Choroid plexus epithelial cell (primary cell): Measurements from ENCODE around the gene MXI1.

Experiments
- DNase-seq: peaks from one replicate; pipeline ENCODE4 v3.0.0-alpha.2; 2010; ENCODE audit warnings: low read depth
- H3K4me3 ChIP-seq: 2 replicates; pipeline ENCODE4 v1.5.1; 2011; ENCODE audit warnings: low read depth, mild to moderate bottlenecking, control low read depth, low read length, moderate library complexity
- CTCF ChIP-seq: conservative IDR thresholded peaks from 2 replicates; pipeline ENCODE4 v1.5.1; 2011; ENCODE audit warnings: low read depth, mild to moderate bottlenecking, control low read depth, inconsistent platforms, low read length, moderate library complexity

MXI1 gene

DNA sequence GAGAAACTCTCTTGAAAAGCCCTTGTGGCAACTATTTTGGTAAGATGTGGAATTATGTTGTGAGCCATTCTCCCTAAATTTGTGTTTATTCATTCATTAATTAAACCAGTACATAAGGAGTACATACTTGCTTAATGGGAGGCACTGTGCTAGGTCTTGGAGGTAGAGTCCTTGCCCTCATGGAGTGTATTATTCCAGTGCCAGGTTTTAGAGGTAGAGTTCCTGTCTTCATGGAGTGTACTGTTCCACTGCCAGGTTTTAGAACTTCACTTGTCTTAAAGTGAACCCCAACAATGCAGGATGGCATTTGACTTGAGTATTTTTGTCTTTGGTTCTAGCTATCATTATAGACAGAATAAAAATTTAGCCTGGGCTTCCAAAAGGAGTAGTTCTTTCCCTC lies 8.8 kb downstream of the MXI1 start:
- TF ChIP-seq CTCF: no peak
- DNase-seq: no peak
- no peak overlapping the region for H3K4me3 ChIP-seq

DNA sequence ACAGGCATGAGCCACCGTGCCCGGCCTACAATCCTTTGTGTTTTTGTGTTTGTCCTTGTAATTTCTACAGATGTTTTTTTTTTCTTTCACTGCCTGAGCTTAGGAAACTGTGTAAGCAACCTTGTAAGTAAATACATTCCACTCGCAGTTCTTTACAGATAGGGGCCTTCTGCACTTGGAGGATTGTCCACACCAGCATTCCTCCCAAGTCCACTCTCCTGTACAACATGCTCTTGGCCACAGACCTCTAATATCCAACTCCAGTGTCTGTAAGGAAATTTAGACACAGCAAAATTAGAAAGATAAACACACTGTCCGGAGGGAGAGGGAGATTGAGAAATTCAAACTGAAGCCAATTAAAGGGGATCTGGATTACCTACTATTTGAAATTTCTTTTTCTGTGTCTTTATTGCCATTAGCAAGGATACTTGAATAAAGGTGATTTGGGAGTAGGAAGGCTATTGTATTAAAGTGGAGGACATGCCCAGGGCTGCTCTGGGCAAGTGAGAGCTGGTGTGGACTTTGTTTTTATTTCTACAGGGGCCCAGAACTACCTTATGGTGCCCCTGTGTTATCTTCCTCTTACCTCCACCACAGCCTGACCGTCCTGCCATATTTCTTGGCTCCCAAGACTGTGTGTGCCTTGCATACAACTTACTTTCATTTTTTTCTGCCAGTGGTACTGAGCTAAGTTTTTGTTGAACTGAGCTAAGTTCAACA lies 9.7 kb downstream of the MXI1 start:
- DNase-seq: peak; percentile 37
- no peak for TF ChIP-seq CTCF

DNA sequence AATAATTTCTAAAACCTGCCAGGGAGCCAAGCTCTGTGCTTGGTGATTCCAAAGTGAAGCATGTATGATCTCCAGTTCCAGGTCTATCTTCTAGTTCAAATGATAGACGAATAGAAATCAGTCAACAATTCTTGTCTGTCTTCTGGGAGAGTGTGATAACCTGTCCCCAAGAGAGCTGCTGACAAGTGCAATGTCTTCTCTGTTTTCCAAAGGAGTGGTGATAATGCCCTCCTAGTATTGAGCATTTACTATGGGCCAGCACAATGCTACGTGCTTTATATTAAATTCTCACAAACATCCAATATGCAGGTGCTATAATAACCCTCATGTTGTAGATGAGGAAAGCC lies 10.2 kb downstream of the MXI1 start:
- no peak for TF ChIP-seq CTCF
- H3K4me3 ChIP-seq: no peak overlapping the region
- DNase-seq: no peak

More for the DNA sequence above, 9.7 kb downstream of the MXI1 start:
- no peak overlapping the region for H3K4me3 ChIP-seq

DNA sequence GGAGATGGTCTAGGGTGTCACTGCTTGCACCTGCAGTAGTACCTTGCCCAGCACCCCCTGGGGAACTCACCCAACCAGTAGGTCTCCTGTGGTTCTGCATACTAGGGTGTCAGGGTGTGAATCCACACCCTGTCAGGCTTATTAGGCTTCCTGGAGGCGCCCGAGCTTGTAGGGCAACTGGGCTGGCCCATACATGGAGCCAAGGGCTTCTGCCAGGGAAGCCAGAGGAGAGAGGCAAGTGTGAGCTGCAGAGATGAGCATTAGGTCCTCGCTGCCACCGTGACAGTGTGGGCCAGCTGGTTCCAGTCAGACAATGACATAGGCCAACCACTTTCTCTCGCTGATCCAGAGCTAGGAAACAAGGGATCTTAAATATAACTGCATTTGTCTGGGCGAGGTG lies 11.2 kb downstream of the MXI1 start:
- H3K4me3 ChIP-seq: no peak overlapping the region
- no peak for TF ChIP-seq CTCF
- DNase-seq: no peak

DNA sequence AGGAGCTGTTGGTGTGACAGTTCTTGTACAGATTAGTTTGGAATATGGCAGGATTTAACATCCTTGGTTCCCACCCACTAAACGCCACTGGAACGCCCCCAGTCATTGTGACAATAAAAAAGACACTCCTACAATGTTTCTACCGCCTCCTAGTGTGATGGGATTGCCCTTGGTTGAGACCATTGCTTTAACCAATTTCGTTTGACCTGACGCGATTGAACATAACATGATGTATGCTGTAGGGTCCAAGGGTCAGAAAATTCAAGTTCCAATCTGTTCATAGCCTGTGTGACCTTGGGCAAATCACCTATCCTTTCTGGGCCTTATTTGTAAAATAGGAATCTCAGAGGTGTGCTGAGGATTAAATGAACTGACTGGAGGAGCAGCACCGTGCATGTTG lies 12.5 kb downstream of the MXI1 start:
- H3K4me3 ChIP-seq: no peak overlapping the region
- TF ChIP-seq CTCF: no peak
- no peak for DNase-seq

GRCh38 chr10:110220398-110220797 lies 13.0 kb downstream of the MXI1 start:
- no peak overlapping the region for H3K4me3 ChIP-seq
- no peak for DNase-seq
- TF ChIP-seq CTCF: no peak

GRCh38 chr10:110221044-110221720 lies 13.8 kb downstream of the MXI1 start:
- no peak for TF ChIP-seq CTCF
- DNase-seq: no peak
- peak overlapping the region; percentile 65 for H3K4me3 ChIP-seq
